Pons (tissue), 1 donor: ENCODE results near the gene CARD9.
"Not testable (repeated sequence)": the region's sequence is repeated elsewhere in the genome, so short reads cannot be mapped to it uniquely, and the experiment has no call there.

ENCODE experiments used
- DNase-seq: peaks from one replicate; pipeline ENCODE4 v3.0.0-alpha.2; 2016; ENCODE audit warnings: low spot score

CARD9 gene

GRCh38 chr9:136363949-136364748, 9.3 kb downstream of the CARD9 start:
- no peak for DNase-seq

DNA sequence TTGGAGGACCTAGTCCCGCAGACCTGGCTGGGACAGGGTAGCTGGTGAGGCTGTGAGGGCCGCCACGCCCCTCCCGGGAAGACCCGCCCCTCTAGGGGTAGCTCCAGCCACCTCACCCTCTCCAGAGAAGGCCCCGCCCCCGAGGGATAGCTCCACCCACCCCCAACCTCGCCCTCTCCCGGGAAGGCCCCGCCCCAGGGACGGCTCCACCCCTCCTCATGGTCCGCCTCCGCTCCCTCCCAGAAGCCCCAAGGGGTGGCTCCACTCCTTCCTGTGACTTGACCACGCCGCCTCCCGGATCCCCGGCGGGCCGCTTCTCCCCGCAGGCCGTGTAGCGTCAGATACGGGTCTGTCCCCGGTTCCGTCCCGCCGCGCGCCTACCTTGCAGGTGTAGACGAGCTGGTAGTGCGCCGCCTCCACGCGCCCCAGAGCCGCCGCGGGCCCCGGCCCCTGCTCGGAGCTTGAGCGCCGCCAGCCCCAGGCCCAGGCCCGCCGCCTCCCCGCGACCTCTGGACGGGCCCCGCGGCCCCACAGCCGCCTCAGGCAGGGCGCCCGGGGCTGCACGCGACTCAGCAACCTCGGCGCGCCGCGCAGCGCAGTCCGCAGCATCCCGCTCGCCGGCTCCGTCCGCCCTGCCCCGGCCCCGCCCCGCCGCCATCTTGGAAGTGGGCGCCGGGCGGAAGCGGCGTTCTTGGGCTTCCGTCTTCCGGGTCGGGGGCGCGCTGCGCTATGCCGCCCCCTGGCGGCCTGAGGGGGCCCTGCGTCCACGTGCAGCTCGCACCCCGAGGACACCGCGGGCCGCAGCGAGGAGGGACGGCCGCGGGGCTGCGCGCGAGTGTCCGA, 10.1 kb downstream of the CARD9 start, which contains the start of gene DNLZ:
TSS of gene DNLZ (minus strand) at position 639 of the 843 bp plus-strand sequence. CDS start at position 609, 30 bp downstream.
- DNase-seq = peak; percentile 94

DNA sequence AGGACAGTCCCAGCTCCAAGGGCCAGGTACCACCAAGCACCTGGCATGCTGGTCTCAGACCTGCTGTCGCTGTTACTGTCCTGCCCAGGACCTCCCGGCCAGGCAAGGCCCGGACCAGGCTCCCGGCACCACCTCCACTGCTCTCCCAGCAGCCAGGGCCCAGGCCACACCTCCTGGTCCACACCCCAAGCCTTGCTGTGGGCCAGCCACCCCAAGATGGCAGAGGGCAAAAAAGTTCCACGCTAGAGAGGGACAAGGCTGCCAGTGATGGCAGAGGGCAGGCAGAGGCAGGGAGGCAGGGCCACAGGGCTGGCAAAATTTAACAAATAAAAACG, 11.1 kb downstream of the CARD9 start:
- DNase-seq = no peak

- no peak for DNase-seq
These were observed 11.6 kb downstream of the CARD9 start for GRCh38 chr9:136361754-136362449.

DNA sequence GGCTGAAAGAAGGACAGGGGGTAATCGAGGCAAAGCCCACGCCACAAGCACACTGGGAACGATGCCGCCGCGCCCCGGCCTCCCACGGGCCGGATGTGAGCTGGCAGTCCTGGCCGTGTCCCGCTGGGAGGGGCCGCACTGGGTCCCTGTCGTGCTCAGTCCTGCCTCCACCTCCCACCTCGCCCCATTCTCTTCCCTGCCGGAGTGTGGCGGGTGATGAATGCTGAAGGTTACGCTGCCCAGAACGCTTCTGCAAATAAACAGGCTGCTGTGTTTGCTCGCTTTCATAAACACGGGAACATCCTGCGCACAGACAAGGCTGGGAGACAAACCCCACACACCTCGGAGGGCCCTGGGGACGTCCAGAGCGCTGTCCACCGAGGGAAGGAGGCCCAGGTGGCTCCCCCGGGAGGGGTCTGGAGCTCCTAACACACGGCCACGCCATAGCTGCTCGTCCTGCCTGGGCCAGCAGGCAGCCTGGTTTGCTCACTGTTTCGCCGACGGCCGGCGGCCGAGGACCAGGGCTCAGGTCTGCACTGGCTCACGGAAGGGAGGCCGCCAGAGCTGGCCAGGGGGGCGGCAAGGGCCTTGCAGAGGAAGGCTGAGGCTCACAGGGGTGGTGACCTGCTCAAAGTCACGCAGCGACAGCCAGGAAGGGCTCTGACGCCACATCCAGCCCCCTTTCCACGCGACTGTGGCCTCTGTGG, 12.3 kb downstream of the CARD9 start:
- no peak for DNase-seq

GRCh38 chr9:136359774-136360718, 13.4 kb downstream of the CARD9 start:
- no peak for DNase-seq

GRCh38 chr9:136358888-136359287, 14.6 kb downstream of the CARD9 start:
- DNase-seq = no peak

DNA sequence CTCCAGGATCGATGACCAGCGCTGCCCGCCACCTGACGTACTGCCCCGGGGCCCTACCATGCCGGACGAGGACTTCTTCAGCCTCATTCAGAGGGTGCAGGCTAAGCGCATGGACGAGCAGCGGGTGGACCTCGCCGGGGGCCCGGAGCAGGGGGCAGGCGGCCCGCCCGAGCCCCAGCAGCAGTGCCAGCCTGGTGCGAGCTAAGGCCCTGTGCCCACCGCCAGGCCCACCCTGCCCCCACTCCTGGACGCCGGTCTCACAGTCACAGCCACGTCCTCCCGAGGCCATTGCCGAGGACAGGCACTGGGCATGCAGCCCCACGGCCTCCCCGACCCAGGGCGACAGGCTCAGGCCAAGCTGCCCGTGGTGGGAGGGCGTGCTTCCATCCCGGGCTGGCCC, 15.5 kb downstream of the CARD9 start:
- DNase-seq = no peak

- no peak for DNase-seq
These were observed 16.2 kb downstream of the CARD9 start for GRCh38 chr9:136357202-136357725.

DNA sequence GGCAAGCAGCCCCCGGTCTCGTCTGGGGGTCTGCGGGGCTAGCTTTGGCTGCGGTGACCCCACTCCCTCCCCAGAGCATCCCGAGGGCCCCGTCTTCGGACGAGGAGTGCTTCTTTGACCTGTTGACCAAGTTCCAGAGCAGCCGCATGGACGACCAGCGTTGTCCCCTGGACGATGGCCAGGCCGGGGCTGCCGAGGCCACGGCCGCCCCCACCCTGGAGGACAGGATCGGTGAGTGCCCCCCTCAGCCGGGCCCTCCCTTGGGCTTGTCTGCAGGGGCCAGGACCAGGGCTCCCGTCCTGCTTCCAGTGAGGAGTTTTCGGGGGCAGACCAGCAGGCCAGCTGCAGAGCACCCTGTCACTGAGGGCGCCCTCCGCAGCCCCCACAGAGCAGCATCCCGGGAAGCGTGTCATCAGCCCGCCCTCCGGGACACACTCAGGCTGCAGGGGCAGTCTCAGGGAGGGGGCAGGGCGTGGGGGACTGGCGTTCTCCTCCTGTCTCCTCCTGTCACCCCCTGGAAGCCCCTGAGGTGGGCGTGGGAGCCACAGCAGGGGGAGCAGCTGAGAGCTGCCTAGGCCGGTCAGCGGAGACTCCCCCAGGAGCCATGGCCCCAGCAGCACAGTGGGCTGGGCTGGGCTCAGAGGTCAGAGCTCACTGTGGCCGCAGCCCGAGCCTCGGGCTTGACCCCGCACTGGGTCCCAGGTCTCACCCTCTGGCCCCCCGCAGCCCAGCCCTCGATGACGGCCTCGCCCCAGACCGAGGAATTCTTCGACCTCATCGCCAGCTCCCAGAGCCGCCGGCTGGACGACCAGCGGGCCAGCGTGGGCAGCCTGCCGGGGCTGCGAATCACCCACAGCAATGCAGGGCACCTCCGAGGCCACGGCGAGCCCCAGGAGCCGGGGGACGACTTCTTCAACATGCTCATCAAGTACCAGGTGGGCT, 17.6 kb downstream of the CARD9 start:
- no peak for DNase-seq

DNA sequence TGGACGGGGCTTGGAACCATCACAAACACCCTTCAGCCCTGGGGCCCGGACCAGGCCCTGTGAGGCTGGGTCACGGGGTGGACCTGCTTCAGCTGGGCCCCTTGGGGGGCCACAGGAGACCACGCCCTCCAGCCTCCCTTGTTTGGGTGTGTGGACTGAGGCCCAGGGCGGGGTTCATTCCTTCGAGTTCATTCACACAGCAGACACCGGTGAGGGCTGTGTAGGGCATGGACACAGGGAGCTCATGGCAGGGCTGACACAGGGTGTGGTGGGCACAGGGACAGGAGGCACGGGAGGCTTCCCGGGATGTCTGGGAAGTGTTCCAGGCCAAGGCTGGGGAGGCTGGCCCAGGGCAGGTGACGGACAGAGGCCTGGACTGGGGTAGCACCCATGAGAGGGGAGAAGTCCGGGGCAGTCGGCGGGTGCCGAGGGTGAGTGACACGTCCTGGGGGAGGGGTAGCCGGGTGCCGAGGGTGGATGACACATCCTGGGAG, 18.8 kb downstream of the CARD9 start:
- no peak for DNase-seq

DNA sequence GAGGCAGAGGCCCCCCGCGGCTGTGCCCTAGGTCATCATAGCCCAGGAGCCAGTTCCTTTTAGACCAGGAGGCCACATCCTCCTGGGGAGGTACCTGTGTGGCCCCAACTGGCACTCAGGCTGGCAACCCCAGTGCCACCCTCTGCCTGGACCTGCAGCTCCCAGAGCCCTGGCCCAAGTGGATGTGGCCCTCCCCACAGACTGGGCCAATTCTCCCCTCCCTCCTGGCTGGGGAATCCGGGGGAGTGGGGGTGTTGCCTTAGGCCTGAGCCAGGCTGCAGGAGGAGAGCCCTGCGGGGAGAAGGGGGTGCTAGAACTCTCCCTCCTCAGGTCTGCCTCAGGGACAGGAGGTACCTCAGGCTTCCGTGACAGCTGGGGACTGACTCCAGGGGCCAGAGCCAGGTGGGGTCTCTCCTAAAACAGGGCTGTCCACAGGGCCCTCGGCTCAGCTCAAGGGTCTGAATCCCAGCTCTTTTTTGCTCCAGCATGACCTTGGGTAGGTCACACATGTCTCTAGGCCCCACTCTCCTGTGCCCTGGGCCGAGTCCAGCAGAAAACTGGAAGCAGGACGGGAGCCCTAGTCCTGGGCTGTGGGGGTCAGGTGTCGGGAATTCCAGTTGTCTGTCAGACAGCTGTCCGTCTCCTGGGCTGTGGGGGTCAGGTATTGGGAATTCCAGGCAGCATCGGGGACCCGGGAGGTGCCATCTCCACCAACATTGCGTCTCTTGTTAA, 19.5 kb downstream of the CARD9 start:
- no peak for DNase-seq

- DNase-seq = no peak
These were observed 20.4 kb downstream of the CARD9 start for GRCh38 chr9:136353088-136353487.

DNA sequence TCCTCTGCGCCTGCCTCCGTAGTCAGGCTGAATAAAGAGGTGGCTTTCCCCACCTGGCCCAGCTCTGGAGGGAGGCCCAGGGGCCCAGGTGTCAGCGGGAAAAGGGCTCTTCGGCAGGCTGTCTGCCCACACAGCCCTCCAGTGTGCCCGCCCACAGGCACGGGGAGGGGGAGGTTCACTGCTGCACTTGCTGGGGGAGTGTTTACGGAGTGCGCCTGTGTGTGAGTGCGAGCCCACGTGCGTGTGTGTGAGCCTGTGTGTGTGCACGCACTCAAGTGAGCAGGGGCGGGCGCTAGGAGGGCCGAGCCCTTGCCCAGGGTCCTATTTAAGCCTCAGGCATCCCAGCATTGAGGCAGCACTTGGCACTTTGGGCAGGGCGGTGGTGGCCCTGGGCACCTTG, 20.8 kb downstream of the CARD9 start:
- no peak for DNase-seq

GRCh38 chr9:136351868-136352267, 21.6 kb downstream of the CARD9 start:
- DNase-seq = not testable (repeated sequence)

GRCh38 chr9:136351252-136351800, 22.1 kb downstream of the CARD9 start:
- no peak for DNase-seq

GRCh38 chr9:136349546-136349945, 23.9 kb downstream of the CARD9 start:
- no peak for DNase-seq

DNA sequence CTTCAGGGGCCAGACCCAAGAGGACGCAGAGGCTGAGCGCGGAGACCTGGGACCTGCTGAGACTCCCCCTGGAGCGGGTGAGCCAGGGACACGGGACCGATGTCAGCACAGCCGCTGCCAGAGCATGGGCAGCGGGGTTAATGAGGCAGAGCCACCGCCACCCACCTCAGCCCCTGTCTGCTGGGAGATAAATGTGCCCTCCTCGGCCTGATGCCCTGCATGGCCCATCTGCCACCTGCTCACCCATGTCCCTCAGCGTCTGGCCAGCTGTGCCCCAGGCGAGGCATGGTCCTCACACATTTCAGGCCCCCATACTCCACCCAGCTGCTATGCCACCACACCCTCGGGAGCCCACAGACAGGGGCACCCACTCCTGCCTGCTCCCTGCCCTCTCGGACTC, 24.8 kb downstream of the CARD9 start:
- DNase-seq = no peak
